Astrocyte of the cerebellum (primary cell): ENCODE measurements around the gene NOP58.

Experiments used
- DNase-seq: peaks from one replicate; pipeline ENCODE4 v3.0.0-alpha.2; 2011; ENCODE audit warnings: low read depth
- H3K4me3 ChIP-seq: 2 replicates; pipeline ENCODE4 v1.5.1; 2011; ENCODE audit warnings: mild to moderate bottlenecking, low read depth, low read length, moderate library complexity
- in situ Hi-C: cut with HindIII; loops from 2 replicates; pipeline ENCODE4 v1.10.0; 2017; ENCODE audit warnings: low sequenced_read_pairs
- TF ChIP-seq, protein P1 (sequence below): IDR thresholded peaks from 2 replicates; pipeline ENCODE4 v1.5.1; 2012; ENCODE audit warnings: low read length, low read depth, moderate library complexity, mild to moderate bottlenecking; ENCODE audit errors: missing control alignments

Gene NOP58

DNA sequence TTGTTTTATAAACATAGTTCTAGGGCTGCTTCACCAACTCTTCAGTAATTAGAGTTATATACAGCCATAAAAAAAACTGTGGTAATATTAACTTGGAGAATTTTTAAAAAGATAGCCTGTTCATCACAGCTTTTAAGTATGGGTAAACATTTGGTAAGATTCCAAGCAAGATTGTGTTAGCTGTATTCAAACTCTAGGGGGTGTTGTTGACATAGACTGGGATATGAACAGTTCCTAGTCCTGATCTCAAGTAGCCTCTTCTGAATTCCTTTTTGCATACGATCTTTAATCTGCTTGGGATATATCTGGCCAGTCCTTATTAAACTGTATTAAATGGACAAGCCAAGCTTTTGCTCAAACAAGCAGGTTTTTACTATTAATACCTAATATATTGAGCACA, 13.4 kb downstream of the NOP58 start:
- peak; percentile 68 for DNase-seq
- in situ Hi-C loops: no loop called here
- TF ChIP-seq, protein P1, sequence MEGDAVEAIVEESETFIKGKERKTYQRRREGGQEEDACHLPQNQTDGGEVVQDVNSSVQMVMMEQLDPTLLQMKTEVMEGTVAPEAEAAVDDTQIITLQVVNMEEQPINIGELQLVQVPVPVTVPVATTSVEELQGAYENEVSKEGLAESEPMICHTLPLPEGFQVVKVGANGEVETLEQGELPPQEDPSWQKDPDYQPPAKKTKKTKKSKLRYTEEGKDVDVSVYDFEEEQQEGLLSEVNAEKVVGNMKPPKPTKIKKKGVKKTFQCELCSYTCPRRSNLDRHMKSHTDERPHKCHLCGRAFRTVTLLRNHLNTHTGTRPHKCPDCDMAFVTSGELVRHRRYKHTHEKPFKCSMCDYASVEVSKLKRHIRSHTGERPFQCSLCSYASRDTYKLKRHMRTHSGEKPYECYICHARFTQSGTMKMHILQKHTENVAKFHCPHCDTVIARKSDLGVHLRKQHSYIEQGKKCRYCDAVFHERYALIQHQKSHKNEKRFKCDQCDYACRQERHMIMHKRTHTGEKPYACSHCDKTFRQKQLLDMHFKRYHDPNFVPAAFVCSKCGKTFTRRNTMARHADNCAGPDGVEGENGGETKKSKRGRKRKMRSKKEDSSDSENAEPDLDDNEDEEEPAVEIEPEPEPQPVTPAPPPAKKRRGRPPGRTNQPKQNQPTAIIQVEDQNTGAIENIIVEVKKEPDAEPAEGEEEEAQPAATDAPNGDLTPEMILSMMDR: peak; percentile 66
- H3K4me3 ChIP-seq: no peak overlapping the region

- TF ChIP-seq, protein P1: no peak
- DNase-seq: no peak
- in situ Hi-C loops: no loop called here
- no peak overlapping the region for H3K4me3 ChIP-seq
These were observed 21.0 kb downstream of the NOP58 start for GRCh38 chr2:202286595-202286994.

GRCh38 chr2:202289394-202290204, 24.0 kb downstream of the NOP58 start:
- TF ChIP-seq, protein P1: no peak
- no peak for DNase-seq
- in situ Hi-C loops: no loop called here
- no peak overlapping the region for H3K4me3 ChIP-seq

DNA sequence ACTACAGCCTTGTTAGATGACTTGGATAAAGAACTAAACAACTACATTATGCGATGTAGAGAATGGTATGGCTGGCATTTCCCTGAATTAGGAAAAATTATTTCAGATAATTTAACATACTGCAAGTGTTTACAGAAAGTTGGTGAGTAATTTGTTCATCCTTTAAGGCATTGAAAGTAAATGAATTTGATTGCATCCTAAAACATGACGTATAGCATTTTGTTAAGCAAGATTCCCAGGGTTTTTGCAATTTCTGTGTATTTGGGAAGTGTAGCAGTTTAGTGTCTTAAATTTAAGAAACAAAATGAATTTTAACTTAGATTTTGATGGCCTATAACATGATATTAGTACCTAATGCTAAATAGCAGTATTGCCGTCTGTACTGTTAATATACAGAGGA, 24.8 kb downstream of the NOP58 start:
- DNase-seq: no peak
- in situ Hi-C loops: no loop called here
- no peak overlapping the region for H3K4me3 ChIP-seq
- TF ChIP-seq, protein P1: no peak

GRCh38 chr2:202290970-202291369, 25.4 kb downstream of the NOP58 start:
- in situ Hi-C loops: no loop called here
- TF ChIP-seq, protein P1: no peak
- H3K4me3 ChIP-seq: no peak overlapping the region
- no peak for DNase-seq

DNA sequence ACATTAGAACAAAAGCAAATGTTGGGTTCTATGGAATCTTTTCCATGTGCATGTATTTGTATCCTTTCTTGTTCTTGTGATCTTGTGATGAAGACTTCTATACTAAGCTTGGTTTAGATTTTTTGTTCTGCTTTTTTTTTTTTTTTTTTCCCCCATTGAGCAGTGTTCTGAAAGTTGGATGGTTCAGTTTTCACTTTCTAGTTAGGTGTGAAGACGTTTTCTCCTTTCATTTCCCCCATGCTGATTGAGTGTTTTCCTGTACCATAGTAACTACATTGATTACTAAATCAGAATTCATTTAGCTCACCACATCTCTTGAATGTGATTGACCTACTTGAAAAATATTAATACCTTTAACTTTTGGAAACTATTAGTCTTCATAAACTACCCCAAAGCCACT, 34.1 kb downstream of the NOP58 start:
- no peak for DNase-seq
- TF ChIP-seq, protein P1: no peak
- H3K4me3 ChIP-seq: no peak overlapping the region
- in situ Hi-C loops: no loop called here

GRCh38 chr2:202306034-202306433, 40.5 kb downstream of the NOP58 start:
- in situ Hi-C loops: no loop called here
- no peak for DNase-seq
- TF ChIP-seq, protein P1: no peak
- no peak overlapping the region for H3K4me3 ChIP-seq
